ENCODE data around the gene PTPRK. TPM values are rescaled to one million over a fixed set of nuclear protein-coding genes. Genes with fewer than 3 reads are reported as not detected.

PTPRK gene
- total RNA-seq, 2 experiments from 2014 or later, result 7.9 to 9.1 TPM

DNA sequence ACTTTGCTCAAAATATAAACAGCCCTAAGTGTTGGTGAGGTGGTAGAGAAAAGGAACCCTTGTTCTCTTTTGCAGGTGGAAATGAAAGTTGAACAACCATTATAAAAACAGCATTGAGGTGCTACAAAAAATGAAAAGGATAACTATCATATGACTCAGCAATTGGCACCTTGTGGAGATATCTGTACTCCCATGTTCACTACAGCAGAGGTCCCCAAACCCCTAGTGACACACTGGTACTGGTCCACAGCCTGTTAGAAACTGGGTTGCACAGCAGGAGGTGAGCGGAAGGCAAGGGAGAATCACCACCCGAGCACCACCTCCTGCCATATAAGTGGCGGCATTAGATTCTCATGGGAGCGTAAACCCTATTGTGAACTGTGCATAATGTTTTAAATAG lies 352.2 kb downstream of the PTPRK start:
- ChIA-PET CTCF (no interaction called here), POLR2A (no interaction called here)

DNA sequence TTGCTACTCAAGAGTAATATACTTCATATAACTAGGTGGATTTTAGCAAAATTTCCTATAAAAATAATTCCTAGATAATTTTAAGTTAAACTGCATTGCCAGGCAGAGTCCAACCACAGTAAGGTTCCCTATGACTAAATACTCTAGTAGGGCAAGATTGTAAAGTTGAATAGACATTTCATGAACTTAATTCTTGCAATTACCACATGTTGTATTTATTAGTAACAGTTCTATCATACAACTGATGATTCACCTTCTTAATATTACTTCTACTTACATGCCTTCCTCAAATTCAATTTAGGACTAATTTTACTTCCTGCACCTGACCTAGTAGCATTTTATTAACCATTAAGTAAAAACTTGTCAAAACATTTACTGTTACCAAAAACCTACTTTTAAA lies 352.8 kb downstream of the PTPRK start:
- ChIA-PET CTCF (no interaction called here), POLR2A (no interaction called here)

DNA sequence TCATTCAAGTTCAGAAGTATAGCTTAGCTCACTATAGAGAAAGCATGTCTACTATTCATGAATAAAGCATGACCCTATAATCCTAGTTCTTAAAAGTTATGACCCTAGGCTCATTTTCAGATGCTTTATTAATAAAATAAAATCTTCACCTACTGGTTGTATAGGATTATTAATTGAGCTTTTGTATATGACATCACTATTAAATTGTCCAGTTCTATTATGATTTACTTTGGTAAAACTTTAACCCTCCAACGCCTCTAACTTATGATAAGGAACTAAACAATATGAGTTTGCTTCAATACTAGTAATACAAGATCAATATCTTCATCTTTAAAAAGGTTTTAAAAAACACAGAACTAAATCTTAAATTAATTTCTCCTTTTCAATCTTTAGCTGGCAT lies 356.1 kb downstream of the PTPRK start:
- ChIA-PET POLR2A (no interaction called here), CTCF (no interaction called here)

GRCh38 chr6:128162423-128162822 lies 358.0 kb downstream of the PTPRK start:
- POLR2A ChIA-PET, result no interaction called here
- CTCF ChIA-PET, result no interaction called here

DNA sequence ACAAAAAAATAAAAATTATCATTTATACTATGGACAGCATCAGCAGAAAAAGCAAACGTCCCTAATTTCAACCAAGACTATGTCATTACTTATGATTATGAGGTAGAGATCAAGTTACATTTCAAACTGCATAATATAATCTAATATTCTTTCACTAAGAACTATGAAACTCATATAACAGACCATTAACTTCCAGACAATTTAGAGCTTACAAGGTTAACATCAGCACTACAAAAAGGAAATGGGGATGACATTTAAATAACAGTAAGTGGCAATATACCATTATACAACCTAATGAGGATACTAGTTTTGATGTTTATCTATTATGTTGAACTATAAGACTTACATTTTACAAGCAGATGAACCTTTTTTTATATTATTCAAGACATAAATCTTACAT lies 358.6 kb downstream of the PTPRK start:
- ChIA-PET POLR2A (no interaction called here), CTCF (no interaction called here)

- ChIA-PET CTCF (no interaction called here), POLR2A (no interaction called here)
These were observed 359.1 kb downstream of the PTPRK start for GRCh38 chr6:128161263-128161662.

- POLR2A ChIA-PET, result no interaction called here
- CTCF ChIA-PET, result no interaction called here
These were observed 361.9 kb downstream of the PTPRK start for GRCh38 chr6:128158496-128158895.

GRCh38 chr6:128156321-128157111 lies 363.9 kb downstream of the PTPRK start:
- ChIA-PET CTCF (no interaction called here), POLR2A (no interaction called here)

DNA sequence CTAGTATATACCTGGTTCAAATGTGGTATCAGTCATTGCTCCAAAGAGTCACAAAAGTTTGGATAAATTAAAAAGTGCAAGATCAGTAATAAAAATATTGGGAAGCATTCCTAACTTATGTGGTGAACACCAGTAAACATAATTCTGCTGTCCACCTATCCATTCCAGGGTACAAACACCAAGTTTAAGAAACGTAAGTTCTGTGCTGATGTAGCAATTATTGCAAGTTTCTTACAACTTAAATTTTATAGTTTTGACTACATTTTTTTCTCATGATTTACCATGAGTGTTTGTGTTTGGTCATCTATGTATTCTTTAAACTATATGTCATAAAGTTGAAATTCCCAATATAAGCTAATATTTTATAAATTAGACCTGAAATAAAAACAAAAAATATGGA lies 364.6 kb downstream of the PTPRK start:
- POLR2A ChIA-PET, result no interaction called here
- CTCF ChIA-PET, result no interaction called here

DNA sequence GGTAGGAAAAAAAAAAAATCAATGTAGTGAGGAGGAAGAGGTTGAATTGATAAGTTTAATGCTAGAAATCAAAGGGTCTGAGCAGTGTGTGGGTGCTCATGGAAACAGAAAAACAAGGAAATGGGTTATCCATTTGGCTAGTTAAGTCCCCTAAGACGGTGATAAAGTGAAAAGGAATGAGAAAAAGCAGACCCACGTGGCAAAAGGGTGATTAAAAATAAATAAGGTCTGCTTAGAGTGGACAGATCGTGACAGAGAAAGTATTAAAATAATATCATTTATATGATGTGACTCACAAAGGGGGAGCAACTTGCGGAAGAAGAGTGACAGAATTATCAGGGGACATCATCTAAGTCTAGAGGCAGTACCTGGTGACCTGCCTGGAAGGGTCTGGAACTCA lies 367.8 kb downstream of the PTPRK start:
- POLR2A ChIA-PET, result no interaction called here
- CTCF ChIA-PET, result no interaction called here

DNA sequence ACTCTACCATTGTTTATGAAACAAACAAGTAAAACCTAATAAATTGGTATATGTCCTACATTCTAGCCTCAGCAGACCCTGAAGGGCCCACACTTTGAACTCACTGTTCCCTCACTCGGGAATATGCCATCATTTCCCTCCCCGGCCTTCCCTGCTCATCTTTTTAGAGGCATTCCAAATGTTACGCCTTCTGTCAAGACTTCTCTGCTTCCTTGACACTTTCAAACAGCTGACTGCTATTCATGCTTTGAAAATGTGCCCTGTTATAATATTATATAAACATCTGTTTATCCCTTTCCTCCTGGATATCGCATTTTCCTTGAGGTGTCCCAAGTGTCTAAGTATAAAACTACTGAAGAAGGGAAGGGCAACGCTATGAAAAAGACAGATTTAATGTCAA lies 370.0 kb downstream of the PTPRK start:
- POLR2A ChIA-PET, result no interaction called here

GRCh38 chr6:128149796-128150195 lies 370.6 kb downstream of the PTPRK start:
- CTCF ChIA-PET, result no interaction called here

More for the DNA sequence above, 370.0 kb downstream of the PTPRK start:
- CTCF ChIA-PET, result no interaction called here

DNA sequence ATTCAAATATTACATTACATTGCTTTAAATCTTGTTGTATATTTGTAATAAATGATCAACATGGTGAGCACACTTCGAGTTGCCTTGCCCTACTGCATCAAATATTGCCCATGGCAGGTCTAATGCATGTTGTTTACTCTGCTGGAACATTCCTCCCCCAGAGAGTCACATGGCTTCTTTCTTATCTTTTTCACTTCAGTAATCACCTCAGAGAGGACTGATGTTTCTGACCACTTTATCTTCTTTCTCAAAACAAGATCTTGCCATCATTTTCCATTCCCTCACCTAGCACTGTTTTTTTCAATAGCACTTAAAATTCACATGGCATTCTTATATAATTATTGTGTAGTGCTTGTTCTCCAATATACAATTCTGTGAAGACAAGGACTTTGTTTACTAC lies 376.1 kb downstream of the PTPRK start:
- ChIA-PET CTCF (no interaction called here), POLR2A (no interaction called here)

More at GRCh38 chr6:128149796-128150195, 370.6 kb downstream of the PTPRK start:
- POLR2A ChIA-PET, result no interaction called here

- ChIA-PET POLR2A (no interaction called here), CTCF (no interaction called here)
These were observed 378.5 kb downstream of the PTPRK start for GRCh38 chr6:128141932-128142331.

DNA sequence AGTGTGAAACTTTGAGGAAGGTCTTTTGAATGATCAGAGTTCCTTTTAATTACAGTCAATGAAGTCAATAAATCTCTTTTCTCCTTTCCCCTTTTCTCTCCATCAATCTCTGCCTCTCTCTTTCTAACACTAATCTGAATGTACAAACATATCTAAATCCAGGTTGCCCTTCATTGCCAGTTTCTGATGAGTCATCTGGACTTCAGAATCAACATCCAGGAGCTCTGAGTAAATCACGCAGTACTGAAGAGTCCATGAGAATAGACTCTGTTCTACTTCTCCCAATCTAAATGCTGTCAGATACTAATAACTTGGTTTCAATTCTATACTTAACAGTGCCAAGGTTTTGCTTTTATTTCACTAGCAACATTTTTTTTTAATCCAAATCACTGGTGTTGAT lies 380.9 kb downstream of the PTPRK start:
- ChIA-PET CTCF (no interaction called here), POLR2A (no interaction called here)

DNA sequence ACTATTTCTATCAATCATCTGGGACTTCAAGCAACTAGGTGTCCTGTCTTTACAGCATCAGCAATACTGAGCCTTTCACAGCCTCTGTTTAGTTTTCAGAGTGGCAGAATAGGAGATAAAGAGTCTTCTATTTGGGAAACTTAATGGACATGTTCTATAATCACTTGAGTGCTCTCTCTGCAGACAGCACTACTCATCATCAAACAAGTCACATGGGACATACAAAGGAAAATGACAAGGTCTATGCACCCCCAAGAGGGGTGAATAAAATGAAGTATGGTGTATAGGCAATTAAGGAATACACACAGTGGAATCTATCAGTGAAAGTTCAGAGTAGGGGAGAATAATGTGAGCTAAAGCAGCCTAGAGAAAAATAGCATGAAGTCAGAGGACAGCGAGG lies 381.7 kb downstream of the PTPRK start:
- ChIA-PET POLR2A (no interaction called here), CTCF (no interaction called here)

GRCh38 chr6:128135325-128135724 lies 385.1 kb downstream of the PTPRK start:
- CTCF ChIA-PET, result no interaction called here
- POLR2A ChIA-PET, result no interaction called here

- ChIA-PET CTCF (no interaction called here), POLR2A (no interaction called here)
These were observed 388.8 kb downstream of the PTPRK start for GRCh38 chr6:128131566-128131965.

- CTCF ChIA-PET, result interaction anchor here (1.5 kb wide), 1 partner anchor 9 kb away, joined by 3 read pairs; no protein-coding TSS in a partner anchor
- POLR2A ChIA-PET, result no interaction called here
These were observed 389.4 kb downstream of the PTPRK start for GRCh38 chr6:128131036-128131435.

- ChIA-PET CTCF (interaction anchor here (1.5 kb wide), 1 partner anchor 8 kb away, joined by 3 read pairs; no protein-coding TSS in a partner anchor), POLR2A (no interaction called here)
These were observed 390.7 kb downstream of the PTPRK start for GRCh38 chr6:128129679-128130078.

DNA sequence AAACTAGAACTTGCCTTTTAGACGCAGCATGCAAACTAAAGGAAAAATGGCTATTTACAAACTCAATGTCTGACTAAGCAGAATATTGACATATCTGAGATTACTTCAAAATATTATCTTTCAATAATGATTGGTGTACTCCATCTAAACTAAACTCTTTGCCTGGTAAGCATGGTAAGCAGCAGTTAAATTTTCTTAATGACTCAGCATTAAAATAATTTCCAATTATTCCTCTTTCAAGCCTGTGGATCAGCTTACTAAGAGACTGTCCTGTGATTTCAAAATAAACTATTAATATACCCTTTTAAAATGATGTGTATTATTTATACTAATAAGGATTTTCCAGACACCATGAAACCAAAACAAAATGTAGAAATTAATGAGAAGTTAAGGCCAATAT lies 392.7 kb downstream of the PTPRK start:
- CTCF ChIA-PET, result no interaction called here
- POLR2A ChIA-PET, result no interaction called here

GRCh38 chr6:128124713-128125112 lies 395.7 kb downstream of the PTPRK start:
- ChIA-PET POLR2A (no interaction called here), CTCF (no interaction called here)
